B cell (primary cell): ENCODE measurements around the gene MTF1.

ENCODE experiments used
- EZH2 ChIP-seq: IDR thresholded peaks from 2 replicates; pipeline ENCODE4 v1.6.1; 2012; ENCODE audit warnings: borderline replicate concordance, low read depth, mild to moderate bottlenecking, moderate library complexity, low read length; ENCODE audit not compliant: insufficient read depth, poor library complexity, severe bottlenecking
- TF ChIP-seq, protein P1 (sequence below): fragments of 200-600 bp; IDR thresholded peaks from one replicate; pipeline ENCODE4 v1.8.0; 2022; ENCODE audit warnings: antibody characterized with exemption, mild to moderate bottlenecking

- TF ChIP-seq, protein P1, sequence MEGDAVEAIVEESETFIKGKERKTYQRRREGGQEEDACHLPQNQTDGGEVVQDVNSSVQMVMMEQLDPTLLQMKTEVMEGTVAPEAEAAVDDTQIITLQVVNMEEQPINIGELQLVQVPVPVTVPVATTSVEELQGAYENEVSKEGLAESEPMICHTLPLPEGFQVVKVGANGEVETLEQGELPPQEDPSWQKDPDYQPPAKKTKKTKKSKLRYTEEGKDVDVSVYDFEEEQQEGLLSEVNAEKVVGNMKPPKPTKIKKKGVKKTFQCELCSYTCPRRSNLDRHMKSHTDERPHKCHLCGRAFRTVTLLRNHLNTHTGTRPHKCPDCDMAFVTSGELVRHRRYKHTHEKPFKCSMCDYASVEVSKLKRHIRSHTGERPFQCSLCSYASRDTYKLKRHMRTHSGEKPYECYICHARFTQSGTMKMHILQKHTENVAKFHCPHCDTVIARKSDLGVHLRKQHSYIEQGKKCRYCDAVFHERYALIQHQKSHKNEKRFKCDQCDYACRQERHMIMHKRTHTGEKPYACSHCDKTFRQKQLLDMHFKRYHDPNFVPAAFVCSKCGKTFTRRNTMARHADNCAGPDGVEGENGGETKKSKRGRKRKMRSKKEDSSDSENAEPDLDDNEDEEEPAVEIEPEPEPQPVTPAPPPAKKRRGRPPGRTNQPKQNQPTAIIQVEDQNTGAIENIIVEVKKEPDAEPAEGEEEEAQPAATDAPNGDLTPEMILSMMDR = no peak
- no peak for TF ChIP-seq EZH2
Measured at GRCh38 chr1:37901191-37901892, 42.0 kb upstream of the MTF1 start.
